ENCODE results near the gene SRGAP1.

SRGAP1 gene

DNA sequence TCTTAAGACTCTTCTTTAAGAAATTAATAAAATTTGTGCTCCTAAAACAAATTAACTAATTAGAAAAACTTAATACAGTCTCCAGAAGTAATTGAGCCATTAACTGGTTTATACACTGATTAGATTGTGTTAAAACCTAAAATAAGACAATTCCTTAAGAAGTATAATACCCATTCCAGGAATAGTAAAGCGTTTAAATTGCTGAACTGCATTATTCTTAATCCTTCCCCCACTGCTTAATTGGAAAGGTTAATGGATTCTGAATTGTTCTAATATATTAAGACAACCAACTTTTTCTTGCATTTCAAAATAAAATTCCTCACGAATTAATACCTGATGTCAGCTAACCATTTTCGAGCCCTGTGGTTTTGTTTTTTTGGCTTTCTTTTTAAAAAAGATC lies 249.2 kb downstream of the SRGAP1 start:
- TF ChIP-seq, protein P1, sequence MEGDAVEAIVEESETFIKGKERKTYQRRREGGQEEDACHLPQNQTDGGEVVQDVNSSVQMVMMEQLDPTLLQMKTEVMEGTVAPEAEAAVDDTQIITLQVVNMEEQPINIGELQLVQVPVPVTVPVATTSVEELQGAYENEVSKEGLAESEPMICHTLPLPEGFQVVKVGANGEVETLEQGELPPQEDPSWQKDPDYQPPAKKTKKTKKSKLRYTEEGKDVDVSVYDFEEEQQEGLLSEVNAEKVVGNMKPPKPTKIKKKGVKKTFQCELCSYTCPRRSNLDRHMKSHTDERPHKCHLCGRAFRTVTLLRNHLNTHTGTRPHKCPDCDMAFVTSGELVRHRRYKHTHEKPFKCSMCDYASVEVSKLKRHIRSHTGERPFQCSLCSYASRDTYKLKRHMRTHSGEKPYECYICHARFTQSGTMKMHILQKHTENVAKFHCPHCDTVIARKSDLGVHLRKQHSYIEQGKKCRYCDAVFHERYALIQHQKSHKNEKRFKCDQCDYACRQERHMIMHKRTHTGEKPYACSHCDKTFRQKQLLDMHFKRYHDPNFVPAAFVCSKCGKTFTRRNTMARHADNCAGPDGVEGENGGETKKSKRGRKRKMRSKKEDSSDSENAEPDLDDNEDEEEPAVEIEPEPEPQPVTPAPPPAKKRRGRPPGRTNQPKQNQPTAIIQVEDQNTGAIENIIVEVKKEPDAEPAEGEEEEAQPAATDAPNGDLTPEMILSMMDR (IDR thresholded peaks at IDR 0.05; ENCODE audit: low read depth, low read length) = no peak
- H3K4me3 ChIP-seq (ENCODE audit: low read depth, low read length) = no peak overlapping the region

GRCh38 chr12:64097366-64098105 lies 253.0 kb downstream of the SRGAP1 start:
- TF ChIP-seq, protein P1 (IDR thresholded peaks at IDR 0.05; ENCODE audit: low read depth, low read length) = no peak
- H3K4me3 ChIP-seq (ENCODE audit: low read depth, low read length) = no peak overlapping the region

DNA sequence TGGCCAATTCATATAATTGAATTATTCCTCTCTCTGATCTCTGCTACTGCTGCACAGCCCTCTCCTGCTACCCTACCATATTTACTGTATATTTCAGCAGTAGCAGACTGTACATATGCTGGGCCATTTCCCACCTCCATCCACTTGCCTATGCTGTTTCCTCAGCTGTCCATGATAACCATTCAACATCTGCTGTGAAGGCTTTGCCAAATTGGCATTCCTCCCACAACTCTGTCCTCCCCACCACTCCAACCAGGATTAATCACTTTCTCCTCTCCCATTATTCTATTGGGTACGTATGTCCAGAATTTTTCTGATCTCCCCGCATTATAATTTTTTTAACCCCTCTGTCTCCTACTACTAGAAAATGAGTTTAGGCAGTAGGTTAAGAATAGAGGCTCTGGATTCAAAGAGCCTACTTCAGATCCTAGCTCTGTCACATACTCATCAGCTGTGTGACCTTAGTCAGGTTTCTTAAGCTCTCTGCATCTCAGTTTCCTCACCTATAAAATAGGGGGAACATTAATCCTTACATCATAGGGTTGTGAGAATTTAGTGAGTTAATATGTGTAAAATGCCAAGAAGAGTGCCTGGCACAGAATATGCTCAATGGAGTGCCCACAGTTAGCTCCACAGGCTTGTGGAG lies 254.3 kb downstream of the SRGAP1 start:
- H3K4me3 ChIP-seq (ENCODE audit: low read depth, low read length) = no peak overlapping the region
- TF ChIP-seq, protein P1 (IDR thresholded peaks at IDR 0.05; ENCODE audit: low read depth, low read length) = no peak

- H3K4me3 ChIP-seq (ENCODE audit: low read depth, low read length) = no peak overlapping the region
- TF ChIP-seq, protein P1 (IDR thresholded peaks at IDR 0.05; ENCODE audit: low read depth, low read length) = no peak
These were observed 254.9 kb downstream of the SRGAP1 start for GRCh38 chr12:64099397-64099796.

GRCh38 chr12:64102339-64102738 lies 257.8 kb downstream of the SRGAP1 start:
- no peak overlapping the region for H3K4me3 ChIP-seq (ENCODE audit: low read depth, low read length)
- TF ChIP-seq, protein P1 (IDR thresholded peaks at IDR 0.05; ENCODE audit: low read depth, low read length) = no peak

- TF ChIP-seq, protein P1 (IDR thresholded peaks at IDR 0.05; ENCODE audit: low read depth, low read length) = no peak
- no peak overlapping the region for H3K4me3 ChIP-seq (ENCODE audit: low read depth, low read length)
These were observed 259.6 kb downstream of the SRGAP1 start for GRCh38 chr12:64103825-64104740.

All from WI38 (cell line).